Endothelial cell (in vitro differentiated cells): ENCODE measurements around the gene PDK1. TPM values are rescaled to one million over a fixed set of nuclear protein-coding genes. Genes with fewer than 3 reads are reported as not detected.
"Not testable (repeated sequence)": the region's sequence is repeated elsewhere in the genome, so short reads cannot be mapped to it uniquely, and the experiment has no call there.

Source experiments
- DNase-seq: peaks from one replicate; pipeline ENCODE4 v3.0.0; 2021; ENCODE audit warnings: low spot score
- H3K27ac Mint-ChIP-seq: one replicate; pipeline ENCODE4 v1.8.0; 2021; ENCODE audit warnings: mixed read lengths, inconsistent platforms; ENCODE audit not compliant: unreplicated experiment
- H3K27me3 Mint-ChIP-seq: one replicate; pipeline ENCODE4 v1.8.0; 2021; ENCODE audit warnings: mild to moderate bottlenecking, moderate library complexity, mixed read lengths, inconsistent platforms; ENCODE audit not compliant: unreplicated experiment
- H3K36me3 Mint-ChIP-seq: one replicate; pipeline ENCODE4 v1.8.0; 2021; ENCODE audit warnings: mild to moderate bottlenecking, low read depth, mixed read lengths, inconsistent platforms; ENCODE audit not compliant: unreplicated experiment
- H3K4me1 Mint-ChIP-seq: one replicate; pipeline ENCODE4 v1.8.0; 2021; ENCODE audit warnings: mild to moderate bottlenecking, mixed read lengths, inconsistent platforms; ENCODE audit not compliant: unreplicated experiment
- H3K4me3 Mint-ChIP-seq: one replicate; pipeline ENCODE4 v1.8.0; 2021; ENCODE audit warnings: mild to moderate bottlenecking, mixed read lengths, inconsistent platforms; ENCODE audit not compliant: unreplicated experiment
- H3K9me3 Mint-ChIP-seq: one replicate; pipeline ENCODE4 v1.8.0; 2021; ENCODE audit warnings: mixed read lengths, inconsistent platforms; ENCODE audit not compliant: unreplicated experiment
- total RNA-seq: library from RNA; stranded (reverse); fragmentation: NEBNext Ultra II Directional; extraction: Animal tissue kit (Norgen Biotek cat#: 25700); gene quantifications from one replicate; pipeline ENCODE4 v1.2.1, GENCODE V29; 2021; ENCODE audit not compliant: unreplicated experiment
- TF ChIP-seq, protein P1 (sequence below): fragments of 200-600 bp; sonication (generic); IDR thresholded peaks from one replicate; pipeline ENCODE4 v1.5.0; 2021; ENCODE audit warnings: antibody characterized with exemption; ENCODE audit not compliant: unreplicated experiment

The PDK1 gene
- total RNA-seq, 1 donor from 2014 or later, result 16.4 TPM

DNA sequence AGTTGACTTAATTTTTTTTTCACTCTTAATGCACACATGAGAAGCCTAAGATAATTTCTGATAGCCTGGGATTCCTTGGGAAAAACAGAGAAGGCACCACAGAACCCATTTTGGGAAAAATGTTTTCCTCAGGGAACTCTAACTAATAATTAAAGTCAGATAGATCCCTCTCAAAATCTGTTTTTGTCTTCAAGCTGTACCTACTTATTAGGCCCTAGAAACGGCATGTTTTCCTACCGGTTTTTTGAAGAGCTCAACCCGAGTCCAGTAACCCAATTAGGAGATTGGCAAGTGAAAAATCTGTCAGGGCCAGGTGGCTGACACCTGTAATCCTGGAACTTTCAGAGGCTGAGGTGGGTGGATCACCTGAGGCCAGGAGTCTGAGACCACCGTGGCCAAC lies 16.1 kb upstream of the PDK1 start:
- no peak for DNase-seq
- Mint-ChIP-seq H3K4me3 (peak overlapping the region; percentile 70), H3K9me3 (peaks cover 42% of the 10 kb centered on the region), H3K27ac (no peak overlapping the region), H3K27me3 (peaks cover 14% of the 10 kb centered on the region), H3K36me3 (peaks cover 60% of the 10 kb centered on the region), H3K4me1 (no peaks in the 10 kb centered on the region)
- TF ChIP-seq, protein P1, sequence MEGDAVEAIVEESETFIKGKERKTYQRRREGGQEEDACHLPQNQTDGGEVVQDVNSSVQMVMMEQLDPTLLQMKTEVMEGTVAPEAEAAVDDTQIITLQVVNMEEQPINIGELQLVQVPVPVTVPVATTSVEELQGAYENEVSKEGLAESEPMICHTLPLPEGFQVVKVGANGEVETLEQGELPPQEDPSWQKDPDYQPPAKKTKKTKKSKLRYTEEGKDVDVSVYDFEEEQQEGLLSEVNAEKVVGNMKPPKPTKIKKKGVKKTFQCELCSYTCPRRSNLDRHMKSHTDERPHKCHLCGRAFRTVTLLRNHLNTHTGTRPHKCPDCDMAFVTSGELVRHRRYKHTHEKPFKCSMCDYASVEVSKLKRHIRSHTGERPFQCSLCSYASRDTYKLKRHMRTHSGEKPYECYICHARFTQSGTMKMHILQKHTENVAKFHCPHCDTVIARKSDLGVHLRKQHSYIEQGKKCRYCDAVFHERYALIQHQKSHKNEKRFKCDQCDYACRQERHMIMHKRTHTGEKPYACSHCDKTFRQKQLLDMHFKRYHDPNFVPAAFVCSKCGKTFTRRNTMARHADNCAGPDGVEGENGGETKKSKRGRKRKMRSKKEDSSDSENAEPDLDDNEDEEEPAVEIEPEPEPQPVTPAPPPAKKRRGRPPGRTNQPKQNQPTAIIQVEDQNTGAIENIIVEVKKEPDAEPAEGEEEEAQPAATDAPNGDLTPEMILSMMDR, result no peak

DNA sequence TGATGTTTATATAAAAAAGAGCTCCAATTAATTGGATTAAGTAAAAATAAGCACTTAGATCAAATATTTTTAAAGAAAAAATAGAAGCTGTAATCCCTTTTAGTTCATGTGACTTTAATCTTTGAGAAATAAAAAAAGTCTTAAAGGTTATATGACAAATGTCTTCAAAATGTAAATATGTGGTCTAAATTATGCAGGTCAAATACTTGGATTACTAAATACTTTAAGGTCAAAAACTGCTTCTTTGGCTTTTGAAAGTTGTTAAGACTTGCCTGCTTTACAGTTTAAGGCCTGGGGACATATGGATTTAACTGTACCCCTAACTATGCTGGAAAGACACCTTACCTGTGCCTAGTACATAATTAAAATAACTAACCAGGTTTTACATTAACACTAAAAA lies 15.5 kb upstream of the PDK1 start:
- DNase-seq, result no peak
- H3K27me3 Mint-ChIP-seq, result peaks cover 12% of the 10 kb centered on the region
- H3K27ac Mint-ChIP-seq, result no peak overlapping the region
- H3K9me3 Mint-ChIP-seq, result peaks cover 41% of the 10 kb centered on the region
- no peak overlapping the region for H3K4me3 Mint-ChIP-seq
- H3K36me3 Mint-ChIP-seq, result peaks cover 57% of the 10 kb centered on the region
- TF ChIP-seq, protein P1, result no peak
- H3K4me1 Mint-ChIP-seq, result no peaks in the 10 kb centered on the region

DNA sequence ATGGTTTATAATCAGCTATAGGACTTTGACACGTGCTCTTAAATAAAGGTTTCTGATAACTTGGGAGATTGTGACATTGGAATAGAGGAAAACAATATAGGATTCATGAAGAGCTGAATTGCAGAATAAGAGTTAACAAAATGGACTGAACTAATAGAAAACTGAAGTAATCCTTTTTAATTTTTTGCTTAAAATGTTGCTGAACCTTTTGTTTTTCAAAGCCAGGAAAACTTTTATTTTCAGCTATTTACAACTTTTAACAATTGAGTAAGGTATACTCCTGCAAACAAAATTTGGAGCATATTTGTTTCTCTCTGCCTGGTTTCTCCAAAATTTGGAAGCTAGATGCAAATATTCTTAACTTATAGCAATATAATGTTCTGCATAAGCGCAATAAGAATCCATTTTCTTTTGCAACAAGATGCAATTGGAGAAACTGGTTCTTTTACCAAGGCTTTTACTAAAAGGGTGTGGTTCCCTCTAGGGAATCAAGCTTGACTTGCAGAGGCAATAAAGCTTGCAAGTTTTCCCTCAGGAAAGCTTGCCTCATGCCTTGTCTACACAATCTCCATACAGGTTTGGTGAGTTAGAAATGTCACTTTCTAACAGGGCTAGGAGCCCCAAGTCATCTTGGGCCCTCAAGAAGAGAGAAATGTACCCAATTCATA lies 10.3 kb upstream of the PDK1 start:
- Mint-ChIP-seq H3K4me1 (peaks cover 10% of the 10 kb centered on the region), H3K27me3 (peaks cover 15% of the 10 kb centered on the region), H3K4me3 (peak overlapping the region; percentile 31), H3K27ac (no peak overlapping the region), H3K36me3 (peaks cover 52% of the 10 kb centered on the region), H3K9me3 (peaks cover 38% of the 10 kb centered on the region)
- TF ChIP-seq, protein P1, result no peak
- DNase-seq, result no peak

DNA sequence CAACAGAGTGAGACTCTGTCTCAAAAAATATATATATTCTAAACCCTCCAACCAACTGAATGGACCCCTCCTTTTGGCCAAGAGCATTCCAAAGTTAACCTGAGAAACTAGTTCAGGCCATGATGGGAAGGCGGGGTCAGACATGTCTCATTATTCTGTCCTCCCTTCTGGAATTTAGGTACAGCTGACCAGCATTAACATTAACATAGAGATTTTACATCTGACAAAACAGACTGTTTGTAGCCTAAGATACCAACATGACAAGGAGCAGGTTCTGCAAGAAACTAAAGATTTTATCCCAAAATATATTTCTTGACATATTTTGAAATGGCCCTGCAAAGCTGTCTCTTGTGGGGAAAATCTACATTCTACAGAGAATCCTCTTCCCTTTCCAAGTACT lies 6.8 kb upstream of the PDK1 start:
- Mint-ChIP-seq H3K36me3 (peaks cover 31% of the 10 kb centered on the region), H3K9me3 (peaks cover 27% of the 10 kb centered on the region), H3K4me1 (peaks cover 24% of the 10 kb centered on the region), H3K27ac (no peak overlapping the region), H3K4me3 (no peak overlapping the region), H3K27me3 (peaks cover 9% of the 10 kb centered on the region)
- no peak for DNase-seq
- TF ChIP-seq, protein P1, result no peak

DNA sequence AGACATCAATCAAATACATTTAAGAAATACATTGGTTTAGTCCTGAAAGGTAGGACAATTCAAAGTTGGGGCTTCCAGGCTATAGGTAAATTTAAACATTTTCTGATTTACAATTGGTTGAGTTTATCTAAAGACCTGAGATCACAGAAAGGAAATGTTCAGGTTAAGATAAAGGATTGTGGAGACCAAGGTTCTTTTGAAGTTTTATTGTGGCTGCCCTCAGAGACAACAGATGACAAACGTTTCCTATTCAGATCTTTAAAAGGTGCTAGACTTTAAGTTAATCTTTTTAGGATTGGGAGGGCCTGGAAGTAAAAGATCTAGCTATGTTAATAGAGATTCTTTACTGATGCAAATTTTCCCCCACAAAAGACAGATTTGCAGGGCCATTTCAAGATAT lies 6.1 kb upstream of the PDK1 start:
- H3K9me3 Mint-ChIP-seq, result peaks cover 25% of the 10 kb centered on the region
- H3K4me1 Mint-ChIP-seq, result peaks cover 30% of the 10 kb centered on the region
- H3K4me3 Mint-ChIP-seq, result peak overlapping the region; percentile 65
- peaks cover 27% of the 10 kb centered on the region for H3K36me3 Mint-ChIP-seq
- not testable (repeated sequence) for H3K27ac Mint-ChIP-seq, DNase-seq
- peaks cover 10% of the 10 kb centered on the region for H3K27me3 Mint-ChIP-seq
